HL-60 (cell line): ENCODE results near the gene MMP7.

Experiments used
- DNase-seq, 2 experiments: peaks; one replicate each; pipeline ENCODE4 v3.0.0-alpha.2; 2010 to 2020; ENCODE audit warnings: low read depth in 1 of 2, low spot score in 1 of 2
- H3K27ac ChIP-seq: fragments of 250-450 bp; sonication (Bioruptor Pico); replicated peaks from 2 replicates; pipeline ENCODE4 v1.5.1; 2020; ENCODE audit warnings: mild to moderate bottlenecking, moderate library complexity
- H3K27me3 ChIP-seq: fragments of 250-450 bp; sonication (Bioruptor Pico); 2 replicates; pipeline ENCODE4 v1.5.1; 2021; ENCODE audit warnings: mild to moderate bottlenecking, moderate library complexity; ENCODE audit not compliant: insufficient read depth, poor library complexity, severe bottlenecking
- H3K4me3 ChIP-seq: replicated peaks from 2 replicates; pipeline ENCODE4 v1.5.1; 2011; ENCODE audit warnings: mild to moderate bottlenecking, control low read depth, low read length; ENCODE audit not compliant: insufficient read depth
- GABPA ChIP-seq: IDR thresholded peaks from 2 replicates; pipeline ENCODE4 v1.6.1; 2012; ENCODE audit warnings: low read depth
- POLR2AphosphoS5 ChIP-seq: IDR thresholded peaks from 2 replicates; pipeline ENCODE4 v1.6.1; 2012; ENCODE audit warnings: low read depth
- SPI1 ChIP-seq: IDR thresholded peaks from 2 replicates; pipeline ENCODE4 v1.6.1; 2012; ENCODE audit warnings: low read depth, mild to moderate bottlenecking, borderline replicate concordance
- TF ChIP-seq, protein P1 (sequence below): IDR thresholded peaks from 2 replicates; pipeline ENCODE4 v1.6.1; 2012; ENCODE audit warnings: low read depth; ENCODE audit not compliant: insufficient replicate concordance
- TF ChIP-seq, protein P2 (sequence below): IDR thresholded peaks from one replicate; pipeline ENCODE4 v1.5.1; 2011; ENCODE audit warnings: low read length, control low read depth, inconsistent platforms; ENCODE audit not compliant: insufficient read depth

The MMP7 gene

GRCh38 chr11:102527684-102528083, 2.9 kb downstream of the MMP7 start:
- DNase-seq, result no peak

GRCh38 chr11:102527041-102527440, 3.5 kb downstream of the MMP7 start:
- H3K27me3 ChIP-seq, result no peaks in the 10 kb centered on the region
- no peak for DNase-seq
- no peak overlapping the region for H3K27ac ChIP-seq
- no peak overlapping the region for H3K4me3 ChIP-seq
- TF ChIP-seq, protein P1, sequence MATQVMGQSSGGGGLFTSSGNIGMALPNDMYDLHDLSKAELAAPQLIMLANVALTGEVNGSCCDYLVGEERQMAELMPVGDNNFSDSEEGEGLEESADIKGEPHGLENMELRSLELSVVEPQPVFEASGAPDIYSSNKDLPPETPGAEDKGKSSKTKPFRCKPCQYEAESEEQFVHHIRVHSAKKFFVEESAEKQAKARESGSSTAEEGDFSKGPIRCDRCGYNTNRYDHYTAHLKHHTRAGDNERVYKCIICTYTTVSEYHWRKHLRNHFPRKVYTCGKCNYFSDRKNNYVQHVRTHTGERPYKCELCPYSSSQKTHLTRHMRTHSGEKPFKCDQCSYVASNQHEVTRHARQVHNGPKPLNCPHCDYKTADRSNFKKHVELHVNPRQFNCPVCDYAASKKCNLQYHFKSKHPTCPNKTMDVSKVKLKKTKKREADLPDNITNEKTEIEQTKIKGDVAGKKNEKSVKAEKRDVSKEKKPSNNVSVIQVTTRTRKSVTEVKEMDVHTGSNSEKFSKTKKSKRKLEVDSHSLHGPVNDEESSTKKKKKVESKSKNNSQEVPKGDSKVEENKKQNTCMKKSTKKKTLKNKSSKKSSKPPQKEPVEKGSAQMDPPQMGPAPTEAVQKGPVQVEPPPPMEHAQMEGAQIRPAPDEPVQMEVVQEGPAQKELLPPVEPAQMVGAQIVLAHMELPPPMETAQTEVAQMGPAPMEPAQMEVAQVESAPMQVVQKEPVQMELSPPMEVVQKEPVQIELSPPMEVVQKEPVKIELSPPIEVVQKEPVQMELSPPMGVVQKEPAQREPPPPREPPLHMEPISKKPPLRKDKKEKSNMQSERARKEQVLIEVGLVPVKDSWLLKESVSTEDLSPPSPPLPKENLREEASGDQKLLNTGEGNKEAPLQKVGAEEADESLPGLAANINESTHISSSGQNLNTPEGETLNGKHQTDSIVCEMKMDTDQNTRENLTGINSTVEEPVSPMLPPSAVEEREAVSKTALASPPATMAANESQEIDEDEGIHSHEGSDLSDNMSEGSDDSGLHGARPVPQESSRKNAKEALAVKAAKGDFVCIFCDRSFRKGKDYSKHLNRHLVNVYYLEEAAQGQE, result no peak
- TF ChIP-seq GABPA (no peak), POLR2AphosphoS5 (no peak), SPI1 (no peak)
- TF ChIP-seq, protein P2, sequence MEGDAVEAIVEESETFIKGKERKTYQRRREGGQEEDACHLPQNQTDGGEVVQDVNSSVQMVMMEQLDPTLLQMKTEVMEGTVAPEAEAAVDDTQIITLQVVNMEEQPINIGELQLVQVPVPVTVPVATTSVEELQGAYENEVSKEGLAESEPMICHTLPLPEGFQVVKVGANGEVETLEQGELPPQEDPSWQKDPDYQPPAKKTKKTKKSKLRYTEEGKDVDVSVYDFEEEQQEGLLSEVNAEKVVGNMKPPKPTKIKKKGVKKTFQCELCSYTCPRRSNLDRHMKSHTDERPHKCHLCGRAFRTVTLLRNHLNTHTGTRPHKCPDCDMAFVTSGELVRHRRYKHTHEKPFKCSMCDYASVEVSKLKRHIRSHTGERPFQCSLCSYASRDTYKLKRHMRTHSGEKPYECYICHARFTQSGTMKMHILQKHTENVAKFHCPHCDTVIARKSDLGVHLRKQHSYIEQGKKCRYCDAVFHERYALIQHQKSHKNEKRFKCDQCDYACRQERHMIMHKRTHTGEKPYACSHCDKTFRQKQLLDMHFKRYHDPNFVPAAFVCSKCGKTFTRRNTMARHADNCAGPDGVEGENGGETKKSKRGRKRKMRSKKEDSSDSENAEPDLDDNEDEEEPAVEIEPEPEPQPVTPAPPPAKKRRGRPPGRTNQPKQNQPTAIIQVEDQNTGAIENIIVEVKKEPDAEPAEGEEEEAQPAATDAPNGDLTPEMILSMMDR, result no peak

More at GRCh38 chr11:102527684-102528083, 2.9 kb downstream of the MMP7 start:
- H3K27ac ChIP-seq, result no peak overlapping the region
- H3K4me3 ChIP-seq, result no peak overlapping the region
- TF ChIP-seq GABPA, result no peak
- TF ChIP-seq, protein P2, result no peak
- no peak for TF ChIP-seq POLR2AphosphoS5
- TF ChIP-seq SPI1, result no peak
- TF ChIP-seq, protein P1, result no peak
- no peaks in the 10 kb centered on the region for H3K27me3 ChIP-seq

GRCh38 chr11:102523887-102524286, 6.7 kb downstream of the MMP7 start:
- Histone ChIP-seq H3K27ac (no peak overlapping the region), H3K27me3 (no peaks in the 10 kb centered on the region), H3K4me3 (no peak overlapping the region)
- no peak for DNase-seq
- TF ChIP-seq POLR2AphosphoS5 (no peak), SPI1 (no peak), GABPA (no peak)
- TF ChIP-seq, protein P1, result no peak
- TF ChIP-seq, protein P2, result no peak
